Measurements from ENCODE around the gene RAMACL.
"Not testable (repeated sequence)": the region's sequence is repeated elsewhere in the genome, so short reads cannot be mapped to it uniquely, and the experiment has no call there.

The RAMACL gene

DNA sequence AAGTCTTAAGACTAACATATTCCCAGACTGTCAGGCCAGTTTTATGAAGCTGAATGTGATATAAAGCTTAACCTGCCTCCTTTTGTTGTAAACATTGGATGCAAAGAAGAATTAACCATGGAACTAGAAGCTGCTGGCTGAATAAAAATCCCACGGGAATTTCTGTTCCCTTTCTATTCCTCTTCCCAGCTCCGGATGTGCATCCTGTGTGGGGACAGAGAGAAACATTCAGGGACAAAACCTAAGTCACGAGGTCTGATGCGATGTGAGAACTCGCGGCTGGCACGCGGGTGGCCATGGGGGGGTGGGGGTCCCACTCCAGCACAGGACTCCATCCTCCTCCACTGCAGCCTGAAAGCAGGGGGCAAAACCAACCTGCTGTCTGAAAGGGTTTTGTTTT, 32.2 kb downstream of the RAMACL start:
- DNase-seq (ENCODE audit: low spot score), result no peak

DNA sequence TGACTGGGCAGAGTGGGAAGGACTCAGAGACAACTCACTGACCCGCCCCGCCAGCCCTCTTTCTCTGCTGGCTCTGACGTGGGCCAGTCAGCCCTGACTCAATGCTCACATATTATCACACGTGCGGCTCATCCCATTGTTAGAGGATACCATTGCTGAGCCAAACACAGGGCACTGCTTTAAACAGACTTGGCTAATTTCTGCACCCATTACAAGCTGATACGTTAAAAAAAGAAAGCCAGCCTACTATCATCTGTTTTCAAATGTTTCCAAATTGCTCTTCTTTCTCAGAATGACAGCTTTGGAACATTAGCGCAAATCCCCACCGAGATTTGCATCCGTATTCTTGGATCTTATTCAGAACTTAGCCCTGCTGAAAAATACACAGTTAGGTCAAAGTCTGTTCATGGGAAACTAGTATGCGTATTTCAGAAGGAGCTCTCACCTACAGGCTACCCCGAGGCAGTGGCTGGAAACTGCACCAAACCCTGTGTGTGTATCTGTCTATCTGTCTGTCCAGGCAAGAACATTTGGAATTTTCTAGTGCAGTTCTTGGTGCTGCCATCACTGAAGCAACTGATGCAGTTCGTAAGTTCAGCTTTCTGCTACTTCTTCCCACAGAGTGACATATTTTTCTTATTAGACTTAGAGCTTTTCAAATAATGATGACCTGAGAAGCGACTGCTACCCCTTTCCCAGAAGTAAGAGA, 32.8 kb downstream of the RAMACL start:
- no peak for DNase-seq (ENCODE audit: low spot score)

- no peak for DNase-seq (ENCODE audit: low spot score)
These were observed 33.9 kb downstream of the RAMACL start for GRCh38 chr6:166552600-166552999.

- DNase-seq (ENCODE audit: low spot score), result no peak
These were observed 34.6 kb downstream of the RAMACL start for GRCh38 chr6:166551754-166552495.

DNA sequence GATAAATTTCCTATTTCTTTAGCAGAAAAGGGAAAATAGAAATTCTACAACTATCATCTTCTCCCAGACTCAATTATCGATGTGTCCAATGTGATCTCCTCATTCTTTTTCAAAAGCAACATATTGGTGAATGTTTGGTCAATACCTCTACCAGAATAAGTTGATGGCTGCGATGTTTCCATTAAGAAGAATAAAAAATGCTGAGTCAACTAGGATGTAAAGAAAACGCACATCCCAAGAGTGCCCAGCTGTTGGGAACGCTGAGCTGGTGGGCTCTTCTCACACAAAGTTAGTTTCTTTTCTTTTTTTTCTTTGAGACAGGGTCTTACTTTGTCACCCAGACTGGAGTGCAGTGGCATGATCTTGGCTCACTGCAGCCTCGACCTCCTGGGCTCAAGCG, 39.8 kb downstream of the RAMACL start:
- DNase-seq (ENCODE audit: low spot score), result no peak

GRCh38 chr6:166545156-166546034, 41.1 kb downstream of the RAMACL start:
- DNase-seq (ENCODE audit: low spot score), result no peak

DNA sequence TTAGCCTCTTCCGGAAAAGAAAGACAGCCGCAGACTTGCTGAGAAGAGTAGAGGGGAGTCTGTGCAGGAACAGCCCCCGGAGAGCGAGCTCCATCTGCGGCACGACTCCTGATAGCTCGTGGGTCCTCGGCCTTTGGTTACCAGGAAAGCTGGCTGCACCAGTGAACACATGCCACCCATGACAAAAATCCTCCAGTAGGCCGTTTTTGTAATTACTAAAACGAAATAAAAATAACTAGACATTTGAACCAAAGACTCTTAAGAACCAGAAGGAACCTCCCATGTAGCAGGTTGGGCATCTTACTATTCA, 42.2 kb downstream of the RAMACL start:
- DNase-seq (ENCODE audit: low spot score), result no peak

- DNase-seq (ENCODE audit: low spot score), result no peak
These were observed 42.7 kb downstream of the RAMACL start for GRCh38 chr6:166543603-166544295.

DNA sequence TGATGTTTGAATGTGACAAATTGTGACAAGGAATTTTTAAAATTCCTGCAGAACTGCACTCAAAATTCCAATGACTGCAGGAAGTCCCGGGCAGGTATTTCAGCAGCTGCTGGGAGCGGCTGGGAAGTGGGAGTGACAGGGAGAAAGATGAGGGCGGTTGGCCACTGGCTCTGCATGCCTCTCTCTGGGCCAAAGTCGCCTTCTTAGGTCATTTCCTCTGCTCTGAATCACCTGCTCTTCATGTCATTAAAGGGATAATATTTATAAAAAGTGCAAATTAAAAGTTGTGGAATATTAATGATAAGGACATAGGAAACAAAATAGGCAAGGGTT, 43.9 kb downstream of the RAMACL start:
- peak; percentile 72 for DNase-seq (ENCODE audit: low spot score)

DNA sequence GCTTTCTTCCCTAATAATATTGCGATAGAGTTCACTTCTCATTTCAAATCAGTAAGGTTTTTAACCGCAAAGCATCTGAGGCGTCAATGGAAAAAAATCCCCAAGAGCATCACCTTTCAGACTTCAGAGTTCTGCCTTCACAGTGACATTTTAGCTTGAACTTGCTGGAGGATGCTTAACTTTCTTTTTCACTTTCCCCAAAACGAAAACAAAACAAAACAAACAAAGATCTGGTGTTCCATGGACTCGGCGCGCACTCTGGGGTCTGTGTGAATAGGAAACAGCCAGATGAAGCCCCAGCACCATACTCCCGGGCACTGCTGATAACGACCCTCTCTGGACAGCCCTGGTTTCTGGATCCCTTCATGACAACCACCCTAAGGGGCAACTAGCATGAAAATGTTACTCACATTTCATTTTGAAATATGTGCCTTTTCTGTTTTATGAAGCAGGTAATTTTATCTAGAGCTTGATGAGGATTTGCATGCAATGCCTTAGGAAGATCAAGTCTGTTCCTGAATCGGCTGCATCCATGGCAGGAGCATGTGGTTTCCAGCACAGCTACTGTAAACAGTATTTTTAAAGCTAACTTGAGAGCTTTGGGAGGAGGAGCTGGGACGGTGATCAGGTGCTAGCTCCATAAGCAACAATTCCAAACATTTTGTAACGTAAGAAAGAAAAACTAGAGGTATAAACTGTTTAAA, 44.5 kb downstream of the RAMACL start:
- DNase-seq (ENCODE audit: low spot score), result peak; percentile 9

- no peak for DNase-seq (ENCODE audit: low spot score)
These were observed 45.1 kb downstream of the RAMACL start for GRCh38 chr6:166541366-166541765.

DNA sequence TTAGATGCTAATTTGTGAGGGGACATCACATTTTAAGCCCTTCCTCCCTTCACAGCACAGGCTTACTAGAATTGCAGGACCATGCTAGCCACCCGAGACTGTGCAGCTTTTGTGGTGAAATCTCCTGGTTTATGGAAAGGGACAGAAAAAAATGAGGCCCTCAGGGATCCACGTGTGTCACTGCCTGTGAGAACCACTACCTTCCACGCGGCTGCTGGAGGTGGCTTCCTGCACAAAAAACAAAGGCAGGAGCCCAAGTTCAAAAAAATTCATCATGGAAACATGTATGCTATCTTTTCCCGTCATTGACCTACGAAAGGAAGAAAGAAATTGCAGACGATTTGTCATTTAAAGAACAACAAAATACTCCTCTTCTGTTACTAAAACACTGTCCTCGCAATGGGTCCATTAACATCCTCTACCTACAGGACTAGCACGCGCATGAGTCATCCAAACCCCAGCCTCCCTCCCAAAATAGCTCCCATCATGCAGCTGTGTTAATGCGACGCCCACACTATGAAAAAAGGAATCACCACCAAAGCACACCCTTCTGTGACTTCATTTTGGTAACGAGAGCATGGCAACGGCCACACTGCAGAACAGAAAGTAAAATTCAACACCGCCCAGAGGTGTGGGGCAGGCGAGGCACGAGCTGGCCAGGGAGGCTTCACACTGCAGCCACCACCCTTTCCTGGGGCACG, 45.7 kb downstream of the RAMACL start:
- DNase-seq (ENCODE audit: low spot score), result peak; percentile 85

DNA sequence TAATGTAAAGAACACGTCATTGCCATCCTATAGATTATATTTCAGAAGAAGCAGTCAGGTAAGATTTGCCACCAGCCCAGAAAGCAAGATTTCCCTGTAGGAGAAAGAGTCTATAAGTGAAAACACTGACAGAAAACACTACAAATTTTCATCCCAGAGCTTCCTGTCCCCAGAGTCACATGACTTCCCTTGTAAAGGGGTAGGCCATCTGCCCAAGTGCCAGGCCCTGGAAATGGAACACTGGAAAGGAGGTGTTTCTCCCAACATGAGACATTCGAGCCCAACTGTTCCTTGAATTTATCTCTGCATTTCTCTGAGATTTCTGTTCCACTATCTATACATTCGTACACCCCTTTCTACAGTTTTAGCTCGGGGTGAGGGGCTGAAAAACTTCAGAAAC, 46.9 kb downstream of the RAMACL start:
- DNase-seq (ENCODE audit: low spot score), result no peak

- not testable (repeated sequence) for DNase-seq (ENCODE audit: low spot score)
These were observed 47.5 kb downstream of the RAMACL start for GRCh38 chr6:166539011-166539385.

DNA sequence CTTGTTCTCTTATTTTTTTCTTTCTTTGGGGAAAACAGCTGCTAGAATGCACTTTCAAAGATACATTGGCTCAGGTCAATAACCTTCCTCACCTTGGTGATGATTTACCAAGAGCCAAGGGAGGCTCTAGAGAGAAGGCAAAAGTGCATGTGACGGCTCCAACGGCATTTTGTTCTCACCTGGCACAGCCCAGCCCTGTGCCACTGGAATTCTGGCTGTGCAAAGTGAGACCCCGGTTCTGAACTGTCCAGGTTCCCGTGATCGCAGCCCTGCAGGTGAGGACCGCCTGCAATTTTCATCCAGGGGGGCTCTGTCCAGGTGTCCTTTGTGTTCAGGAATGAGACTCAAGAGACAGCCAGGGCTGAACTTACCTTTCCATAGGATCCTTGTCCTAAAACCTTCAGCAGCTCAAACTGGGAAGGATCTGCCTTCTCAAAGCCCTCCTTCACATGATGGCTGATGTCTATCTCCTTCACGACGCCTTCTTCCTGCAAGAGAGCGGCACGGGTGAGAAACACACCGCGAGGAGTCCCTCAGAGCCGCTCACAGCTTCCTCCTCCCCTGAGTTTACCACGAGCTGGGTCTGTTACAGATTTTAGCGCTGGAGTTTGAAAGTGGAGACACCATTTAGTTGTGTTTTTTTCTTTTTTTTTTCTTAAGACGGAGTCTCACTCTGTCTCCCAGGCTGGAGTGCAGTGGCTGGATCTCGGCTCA, 48.0 kb downstream of the RAMACL start:
- DNase-seq (ENCODE audit: low spot score), result no peak

GRCh38 chr6:166534658-166535406, 51.6 kb downstream of the RAMACL start:
- no peak for DNase-seq (ENCODE audit: low spot score)

- DNase-seq (ENCODE audit: low spot score), result peak; percentile 73
These were observed 53.2 kb downstream of the RAMACL start for GRCh38 chr6:166533205-166533824.

All from SW480 (cell line).